ENCODE measurements around the gene UHRF1.

UHRF1 gene

DNA sequence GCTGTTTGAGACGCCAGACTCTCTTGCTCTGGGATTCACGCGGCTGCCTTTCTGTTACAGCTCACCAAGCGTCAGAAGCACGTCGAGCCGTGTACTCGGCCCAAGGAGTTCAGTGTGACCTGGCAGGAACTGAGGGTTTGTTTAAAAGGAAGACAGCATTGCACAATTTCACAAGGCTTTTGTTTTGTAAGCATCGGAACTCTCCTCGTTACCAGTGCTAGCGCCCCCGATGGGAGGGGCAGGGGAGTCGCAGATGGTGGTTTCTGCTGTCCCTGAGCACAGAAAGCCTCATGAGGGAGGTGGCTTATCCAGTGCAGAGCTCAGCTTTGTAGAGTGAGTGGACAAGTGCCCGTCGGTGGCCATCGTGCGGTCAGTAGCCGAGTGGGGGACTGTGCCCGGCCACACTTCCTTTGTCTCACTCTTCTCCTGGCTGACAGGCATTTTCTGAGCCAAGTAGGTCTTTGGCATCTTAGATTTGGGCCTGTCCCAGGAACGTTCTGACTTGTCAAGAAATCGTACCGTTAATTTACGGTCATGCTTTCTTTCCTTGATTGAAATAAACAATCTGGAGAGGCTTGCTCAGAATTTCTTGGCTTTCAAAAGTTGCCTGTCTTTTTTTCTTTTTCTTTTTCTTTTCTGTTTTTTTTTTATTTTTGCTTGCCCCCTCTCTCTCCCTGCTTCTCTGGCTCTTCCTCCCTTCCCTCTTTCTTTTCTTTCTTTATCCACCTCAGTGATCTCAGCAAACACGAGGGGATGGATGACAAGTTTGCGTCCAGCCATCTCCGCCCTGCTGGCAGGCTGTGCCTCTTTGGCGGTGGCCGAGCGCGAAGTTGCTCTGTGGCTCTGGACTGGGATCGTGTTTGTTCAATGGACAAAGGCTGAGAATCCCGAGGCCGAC, 67.3 kb downstream of the UHRF1 start:
- Histone ChIP-seq H3K4me1 (ENCODE audit: control insufficient read depth, insufficient read depth, low read length) (peaks cover 54% of the 10 kb centered on the region), H3K4me3 (ENCODE audit: low read length) (peak overlapping the region; percentile 52), H3K9ac (ENCODE audit: low read depth, low read length) (peak overlapping the region; percentile 73), H3K4me2 (ENCODE audit: low read length) (peak overlapping the region; percentile 83), H3K36me3 (ENCODE audit: insufficient read depth, low read length) (no peaks in the 10 kb centered on the region), H3K27me3 (ENCODE audit: control insufficient read depth, insufficient read depth, low read length) (no peaks in the 10 kb centered on the region), H3K9me3 (replicated peaks; ENCODE audit: low read length) (no peaks in the 10 kb centered on the region)

DNA sequence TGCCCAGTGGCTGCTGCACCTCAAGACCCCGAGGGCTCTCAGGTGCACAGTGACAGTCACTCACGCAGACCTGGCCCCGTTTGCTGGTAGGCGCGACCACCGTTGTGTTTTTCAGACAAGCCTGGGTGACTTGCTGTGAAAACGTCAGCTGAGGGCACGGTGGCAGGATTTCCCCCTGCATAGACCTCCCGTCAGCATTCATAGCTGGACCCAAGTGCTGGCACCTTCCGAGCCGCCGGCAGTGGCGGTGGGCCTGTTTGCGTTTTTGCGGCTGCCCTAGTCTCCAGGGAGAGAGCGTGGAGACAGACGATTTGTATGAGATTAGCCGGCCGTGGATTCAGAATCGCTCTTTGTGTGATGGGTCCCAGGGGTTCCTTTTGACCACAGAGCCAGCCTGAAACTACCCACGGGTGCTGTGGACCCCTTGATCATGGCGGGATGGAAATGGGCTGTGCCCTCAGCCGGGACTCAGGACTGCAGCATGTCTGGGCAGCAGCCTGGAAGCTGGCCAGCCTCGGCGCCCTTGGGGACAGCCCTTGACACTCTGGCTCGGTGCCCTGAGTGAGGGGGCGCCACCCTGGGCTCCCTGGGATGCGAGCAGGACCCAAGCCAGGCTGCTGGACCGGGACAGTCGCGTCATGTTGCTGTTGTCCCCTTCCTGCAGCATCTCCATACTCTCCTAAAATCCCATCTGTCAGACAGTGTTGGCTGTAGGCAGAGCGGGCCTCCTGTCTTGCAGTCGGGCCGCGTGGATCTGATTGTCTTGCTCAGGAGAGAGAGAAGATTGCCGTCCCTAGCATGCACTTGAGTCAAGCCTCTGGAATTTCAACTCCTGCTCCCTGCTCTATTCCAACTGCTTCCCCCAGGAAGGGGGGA, 68.2 kb downstream of the UHRF1 start:
- no peaks in the 10 kb centered on the region for H3K36me3 ChIP-seq (ENCODE audit: insufficient read depth, low read length)
- no peaks in the 10 kb centered on the region for H3K9me3 ChIP-seq (replicated peaks; ENCODE audit: low read length)
- H3K4me2 ChIP-seq (ENCODE audit: low read length): peak overlapping the region; percentile 83
- H3K27me3 ChIP-seq (ENCODE audit: control insufficient read depth, insufficient read depth, low read length): no peaks in the 10 kb centered on the region
- H3K4me3 ChIP-seq (ENCODE audit: low read length): peak overlapping the region; percentile 49
- peak overlapping the region; percentile 73 for H3K9ac ChIP-seq (ENCODE audit: low read depth, low read length)
- peaks cover 50% of the 10 kb centered on the region for H3K4me1 ChIP-seq (ENCODE audit: control insufficient read depth, insufficient read depth, low read length)

DNA sequence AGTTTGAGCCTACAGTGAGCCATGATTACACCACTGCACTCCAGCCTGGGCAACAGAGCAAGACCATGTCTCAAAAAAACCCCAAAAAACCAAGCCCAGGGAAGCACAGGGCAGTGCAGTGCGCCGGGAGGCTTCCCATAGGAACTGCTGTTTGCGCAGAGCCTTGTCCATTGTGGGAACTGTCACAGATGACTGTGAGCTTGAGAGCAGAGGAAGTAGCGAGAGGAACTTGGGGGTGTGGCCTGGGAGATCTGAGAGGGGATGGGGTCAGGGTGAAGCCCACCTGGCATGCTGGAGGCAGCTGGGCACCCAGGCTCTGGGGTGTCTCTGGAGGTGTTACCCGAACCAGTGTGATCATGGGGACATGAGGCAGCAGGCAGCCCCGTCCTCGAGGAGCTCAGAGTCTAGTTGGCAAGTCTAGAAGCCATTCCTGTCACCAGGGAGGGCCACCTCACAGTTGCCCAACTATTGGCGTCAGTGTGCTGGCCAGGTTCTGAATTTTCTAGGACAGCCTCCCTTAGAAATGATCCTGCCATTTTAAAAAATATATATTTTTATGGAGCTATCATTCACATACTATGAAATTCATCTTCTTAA, 70.0 kb downstream of the UHRF1 start:
- Histone ChIP-seq H3K4me1 (ENCODE audit: control insufficient read depth, insufficient read depth, low read length) (peaks cover 44% of the 10 kb centered on the region), H3K4me2 (ENCODE audit: low read length) (no peak overlapping the region), H3K36me3 (ENCODE audit: insufficient read depth, low read length) (peaks cover 3% of the 10 kb centered on the region), H3K9me3 (replicated peaks; ENCODE audit: low read length) (no peaks in the 10 kb centered on the region), H3K4me3 (ENCODE audit: low read length) (no peak overlapping the region), H3K27me3 (ENCODE audit: control insufficient read depth, insufficient read depth, low read length) (no peaks in the 10 kb centered on the region), H3K9ac (ENCODE audit: low read depth, low read length) (no peak overlapping the region)

DNA sequence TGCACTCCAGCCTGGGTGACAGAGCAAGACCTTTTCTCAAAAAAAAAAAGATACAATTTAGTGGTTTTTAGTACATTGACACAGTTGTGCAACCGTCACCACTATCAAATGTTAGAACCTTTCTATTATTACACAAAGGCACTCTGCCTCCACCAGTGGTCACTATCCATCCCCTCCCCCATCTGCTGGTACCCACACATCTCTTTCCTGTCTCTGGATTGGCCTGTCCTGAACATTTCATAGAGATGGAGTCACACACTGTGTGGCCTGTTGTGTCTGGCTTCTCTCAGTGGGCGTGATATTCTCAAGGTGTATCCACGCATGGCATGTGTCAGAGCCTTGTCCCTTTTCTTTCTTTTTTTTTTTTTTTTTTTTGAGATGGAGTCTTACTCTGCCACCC, 70.8 kb downstream of the UHRF1 start:
- Histone ChIP-seq H3K36me3 (ENCODE audit: insufficient read depth, low read length) (peaks cover 3% of the 10 kb centered on the region), H3K4me2 (ENCODE audit: low read length) (no peak overlapping the region), H3K4me1 (ENCODE audit: control insufficient read depth, insufficient read depth, low read length) (peaks cover 44% of the 10 kb centered on the region), H3K9ac (ENCODE audit: low read depth, low read length) (no peak overlapping the region), H3K4me3 (ENCODE audit: low read length) (no peak overlapping the region), H3K9me3 (replicated peaks; ENCODE audit: low read length) (no peaks in the 10 kb centered on the region), H3K27me3 (ENCODE audit: control insufficient read depth, insufficient read depth, low read length) (no peaks in the 10 kb centered on the region)

DNA sequence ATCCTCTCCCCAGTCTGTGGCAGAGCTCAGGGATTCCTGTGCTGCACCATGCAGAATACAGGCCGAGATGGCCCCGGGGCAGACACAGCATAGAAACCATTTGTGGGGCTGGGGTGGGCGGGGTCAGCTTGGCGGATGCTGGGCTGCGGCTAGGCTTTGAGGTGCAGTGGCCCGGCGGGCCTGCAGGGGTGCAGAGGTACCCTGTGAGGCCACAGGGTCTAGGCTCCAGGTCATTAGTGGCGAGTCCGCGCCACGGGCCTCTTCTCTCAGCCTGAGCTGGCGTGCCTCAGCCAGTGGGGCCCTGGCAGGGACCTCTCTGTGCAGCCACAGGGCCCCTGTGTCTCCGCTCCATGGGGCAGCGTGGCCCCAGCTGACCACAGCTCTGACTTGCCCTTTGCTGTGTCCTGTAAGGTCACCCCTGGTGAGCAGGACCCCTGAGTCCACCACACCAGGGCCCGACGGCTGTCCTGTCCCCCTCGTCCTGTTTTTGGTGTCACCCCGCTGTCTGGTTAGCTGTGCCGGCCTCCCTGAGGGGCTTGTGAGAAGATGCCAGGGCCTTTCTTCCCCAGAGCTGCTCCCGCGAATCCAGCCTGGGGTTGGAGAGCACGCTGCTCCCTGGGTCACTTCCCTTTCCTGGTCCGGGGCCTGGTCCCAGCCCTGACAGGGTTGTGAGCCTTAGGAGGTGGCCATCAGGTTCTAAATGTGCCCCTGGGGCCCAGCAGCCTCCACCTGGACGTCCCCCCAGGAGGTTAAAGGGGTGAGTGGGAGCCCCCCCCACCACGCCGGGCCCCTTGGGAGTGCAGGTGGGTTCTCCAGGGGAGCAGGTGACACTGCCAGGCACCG, 71.8 kb downstream of the UHRF1 start:
- no peaks in the 10 kb centered on the region for H3K9me3 ChIP-seq (replicated peaks; ENCODE audit: low read length)
- H3K9ac ChIP-seq (ENCODE audit: low read depth, low read length): no peak overlapping the region
- no peak overlapping the region for H3K4me2 ChIP-seq (ENCODE audit: low read length)
- H3K36me3 ChIP-seq (ENCODE audit: insufficient read depth, low read length): peaks cover 3% of the 10 kb centered on the region
- H3K4me3 ChIP-seq (ENCODE audit: low read length): no peak overlapping the region
- peaks cover 38% of the 10 kb centered on the region for H3K4me1 ChIP-seq (ENCODE audit: control insufficient read depth, insufficient read depth, low read length)
- H3K27me3 ChIP-seq (ENCODE audit: control insufficient read depth, insufficient read depth, low read length): no peaks in the 10 kb centered on the region

DNA sequence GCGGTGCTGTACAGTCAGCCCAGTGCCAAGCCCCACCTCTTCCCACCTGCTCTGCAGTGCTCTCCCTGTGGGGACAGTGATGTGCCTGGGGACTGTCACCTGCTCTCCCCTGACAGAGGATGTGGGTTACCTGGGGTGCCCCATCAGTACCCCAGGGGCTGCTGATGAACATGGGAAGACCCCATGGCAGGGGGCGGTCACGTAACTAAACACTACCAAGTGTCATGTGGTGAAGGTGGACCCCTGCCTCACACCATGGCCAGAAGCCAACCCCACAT, 72.3 kb downstream of the UHRF1 start:
- Histone ChIP-seq H3K9ac (ENCODE audit: low read depth, low read length) (no peak overlapping the region), H3K4me3 (ENCODE audit: low read length) (no peak overlapping the region), H3K36me3 (ENCODE audit: insufficient read depth, low read length) (peaks cover 3% of the 10 kb centered on the region), H3K27me3 (ENCODE audit: control insufficient read depth, insufficient read depth, low read length) (no peaks in the 10 kb centered on the region), H3K4me1 (ENCODE audit: control insufficient read depth, insufficient read depth, low read length) (peaks cover 33% of the 10 kb centered on the region), H3K9me3 (replicated peaks; ENCODE audit: low read length) (no peaks in the 10 kb centered on the region), H3K4me2 (ENCODE audit: low read length) (no peak overlapping the region)

DNA sequence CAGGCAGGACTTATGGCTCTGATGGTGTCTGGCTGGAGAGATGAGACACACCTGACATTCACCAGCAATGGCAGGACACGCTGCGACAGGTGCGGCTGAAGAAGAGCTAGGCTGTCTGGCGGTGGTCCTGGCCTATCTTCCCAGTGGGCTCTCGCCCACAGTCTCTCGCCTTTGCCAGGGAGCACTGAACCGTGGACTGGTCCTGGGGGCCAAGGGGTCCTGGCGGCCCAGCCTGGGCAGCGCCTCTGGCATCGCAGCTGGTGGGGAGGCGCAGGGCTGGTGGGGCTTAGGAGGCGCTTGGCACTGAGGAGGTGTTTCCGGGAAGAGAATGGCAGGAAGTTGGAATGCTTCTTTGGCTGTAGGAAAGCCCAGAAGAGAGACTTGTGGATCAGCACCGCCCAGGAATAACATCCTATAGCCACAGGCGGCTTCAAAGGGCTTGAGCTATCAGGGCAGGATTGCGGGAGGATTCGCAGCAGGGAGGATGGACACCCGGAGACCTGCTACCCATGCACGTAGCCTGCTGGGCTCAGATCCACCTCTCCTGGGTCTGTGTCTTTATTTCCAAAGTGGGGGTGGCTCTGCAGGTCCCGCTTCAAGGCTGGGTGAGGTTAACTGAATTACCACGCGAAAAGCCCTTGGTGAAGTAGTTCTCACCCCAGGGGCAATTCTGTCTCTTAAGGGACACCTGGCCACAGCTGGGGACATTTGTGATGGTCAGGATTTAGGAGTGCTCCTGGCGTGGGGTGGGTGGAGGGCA, 74.2 kb downstream of the UHRF1 start:
- Histone ChIP-seq H3K4me2 (ENCODE audit: low read length) (no peak overlapping the region), H3K36me3 (ENCODE audit: insufficient read depth, low read length) (peaks cover 3% of the 10 kb centered on the region), H3K9me3 (replicated peaks; ENCODE audit: low read length) (no peaks in the 10 kb centered on the region), H3K4me3 (ENCODE audit: low read length) (no peak overlapping the region), H3K4me1 (ENCODE audit: control insufficient read depth, insufficient read depth, low read length) (peaks cover 27% of the 10 kb centered on the region), H3K9ac (ENCODE audit: low read depth, low read length) (no peak overlapping the region), H3K27me3 (ENCODE audit: control insufficient read depth, insufficient read depth, low read length) (no peaks in the 10 kb centered on the region)

DNA sequence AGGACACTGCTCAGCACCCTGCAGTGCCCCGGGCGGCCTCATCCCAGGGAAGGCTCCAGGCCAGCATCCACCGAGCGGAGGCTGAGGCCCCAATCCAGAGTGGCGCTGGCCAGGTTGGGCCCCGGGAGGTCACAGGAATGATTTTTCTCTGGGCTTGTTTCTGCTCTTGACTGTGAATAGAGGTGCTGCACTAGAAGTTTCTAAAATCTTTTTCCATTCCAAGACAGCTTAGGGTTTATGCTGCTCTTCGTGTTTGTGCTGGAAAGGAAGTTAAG, 74.7 kb downstream of the UHRF1 start:
- Histone ChIP-seq H3K27me3 (ENCODE audit: control insufficient read depth, insufficient read depth, low read length) (no peaks in the 10 kb centered on the region), H3K4me2 (ENCODE audit: low read length) (no peak overlapping the region), H3K4me3 (ENCODE audit: low read length) (no peak overlapping the region), H3K4me1 (ENCODE audit: control insufficient read depth, insufficient read depth, low read length) (peaks cover 27% of the 10 kb centered on the region), H3K36me3 (ENCODE audit: insufficient read depth, low read length) (peaks cover 3% of the 10 kb centered on the region), H3K9me3 (replicated peaks; ENCODE audit: low read length) (no peaks in the 10 kb centered on the region), H3K9ac (ENCODE audit: low read depth, low read length) (no peak overlapping the region)

DNA sequence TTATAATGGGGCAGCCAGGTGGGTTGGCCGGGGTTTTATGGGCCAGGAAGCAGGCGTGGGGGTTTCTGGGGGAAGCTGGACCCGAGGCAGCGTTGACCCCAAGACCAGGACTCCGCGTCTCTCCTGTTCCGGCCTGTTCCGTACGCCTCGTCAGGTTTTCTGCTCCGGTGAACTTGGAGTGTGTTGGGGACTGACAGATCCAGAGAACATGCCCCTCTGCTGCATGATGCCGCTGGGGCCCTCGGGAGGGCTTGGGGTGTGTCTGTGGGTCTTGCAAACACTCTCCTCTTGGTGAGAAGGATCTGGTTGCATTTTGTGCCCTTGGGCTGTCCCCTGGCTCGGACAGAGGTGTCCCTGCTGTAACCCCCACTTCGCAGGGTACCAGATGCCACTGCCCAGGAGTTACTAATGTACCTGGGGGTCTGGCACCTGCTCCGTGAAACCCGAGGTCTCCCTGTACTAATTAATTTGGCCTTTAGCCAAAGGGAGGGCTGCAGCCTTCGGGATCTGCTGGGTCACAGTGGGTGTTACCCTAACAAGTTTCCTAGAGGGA, 75.2 kb downstream of the UHRF1 start:
- Histone ChIP-seq H3K4me2 (ENCODE audit: low read length) (no peak overlapping the region), H3K36me3 (ENCODE audit: insufficient read depth, low read length) (peaks cover 3% of the 10 kb centered on the region), H3K4me1 (ENCODE audit: control insufficient read depth, insufficient read depth, low read length) (peaks cover 24% of the 10 kb centered on the region), H3K9me3 (replicated peaks; ENCODE audit: low read length) (no peaks in the 10 kb centered on the region), H3K9ac (ENCODE audit: low read depth, low read length) (no peak overlapping the region), H3K4me3 (ENCODE audit: low read length) (no peak overlapping the region), H3K27me3 (ENCODE audit: control insufficient read depth, insufficient read depth, low read length) (no peaks in the 10 kb centered on the region)

DNA sequence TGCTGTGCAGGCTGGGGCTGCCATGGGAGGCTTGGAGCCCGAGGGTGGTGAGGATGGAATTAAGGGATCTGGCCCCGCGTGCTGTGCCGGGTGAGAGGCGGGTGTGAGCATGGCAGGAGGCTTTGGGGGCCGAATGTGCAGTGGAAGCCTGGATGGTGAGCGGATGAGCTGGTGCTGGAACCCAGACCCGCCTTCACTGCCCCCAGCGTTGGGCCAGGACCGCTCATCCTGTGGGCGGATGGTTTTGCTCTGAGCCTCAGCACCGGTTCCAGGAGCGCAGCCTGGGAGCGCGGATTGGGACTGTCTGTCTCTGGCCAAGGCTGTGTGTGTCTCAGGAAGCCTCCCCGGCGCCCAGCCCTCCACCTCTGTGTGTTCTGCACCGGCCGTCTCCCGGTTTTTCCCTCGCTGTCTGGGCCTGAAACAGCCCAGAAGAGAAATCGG, 76.3 kb downstream of the UHRF1 start:
- peaks cover 3% of the 10 kb centered on the region for H3K36me3 ChIP-seq (ENCODE audit: insufficient read depth, low read length)
- no peaks in the 10 kb centered on the region for H3K9me3 ChIP-seq (replicated peaks; ENCODE audit: low read length)
- H3K9ac ChIP-seq (ENCODE audit: low read depth, low read length): no peak overlapping the region

More for the DNA sequence above, 76.3 kb downstream of the UHRF1 start:
- peaks cover 21% of the 10 kb centered on the region for H3K4me1 ChIP-seq (ENCODE audit: control insufficient read depth, insufficient read depth, low read length)
- H3K27me3 ChIP-seq (ENCODE audit: control insufficient read depth, insufficient read depth, low read length): no peaks in the 10 kb centered on the region
- no peak overlapping the region for H3K4me3 ChIP-seq (ENCODE audit: low read length)
- no peak overlapping the region for H3K4me2 ChIP-seq (ENCODE audit: low read length)

All from skeletal muscle satellite cell (primary cell).